PC-3 (cell line): ENCODE measurements around the gene MAD1L1. TPM values are rescaled to one million over a fixed set of nuclear protein-coding genes. Genes with fewer than 3 reads are reported as not detected.

Experiments
- ATAC-seq: fragments of 200-7000 bp; cut with Tn5 transposase; 2 replicates; pipeline ENCODE4 v1.9.1; 2020; ENCODE audit warnings: mild to moderate bottlenecking, moderate library complexity
- BruUV-seq: library from RNA; stranded (reverse); fragments of 400-500 nt; replicated peaks from 2 replicates; lab custom pipeline; 2021; lab: Mats Ljungman, UMichigan
- CTCF ChIA-PET: fragments of 300-600 bp; sonication (Branson Sonifier 250); formaldehyde crosslinking; loops from one replicate; lab custom pipeline; 2022; ENCODE audit warnings: antibody characterized with exemption; lab: Charles Lee
- POLR2A ChIA-PET: fragments of 300-600 bp; sonication (Branson Sonifier 250); formaldehyde crosslinking; loops from one replicate; lab custom pipeline; 2022; ENCODE audit warnings: antibody characterized with exemption; ENCODE audit not compliant: unreplicated experiment; lab: Charles Lee
- DNase-seq: peaks from one replicate; pipeline ENCODE4 v3.0.0-alpha.2; 2015
- H2AFZ ChIP-seq: fragments of 300-600 bp; sonication (generic); 2 replicates; pipeline ENCODE4 v1.6.0; 2016; ENCODE audit warnings: antibody characterized with exemption, low read length
- H3F3A ChIP-seq: fragments of 300-600 bp; sonication (generic); one replicate; pipeline ENCODE4 v1.6.0; 2017; ENCODE audit warnings: antibody characterized with exemption, low read length, control low read depth, mild to moderate bottlenecking; ENCODE audit not compliant: unreplicated experiment
- H3K27ac ChIP-seq: fragments of 300-600 bp; sonication (generic); 2 replicates; pipeline ENCODE4 v1.5.1; 2016; ENCODE audit warnings: mild to moderate bottlenecking, low read length
- H3K27me3 ChIP-seq: fragments of 300-600 bp; sonication (generic); 2 replicates; pipeline ENCODE4 v1.6.1; 2016; ENCODE audit warnings: low read length, mixed read lengths
- H3K36me3 ChIP-seq: fragments of 300-600 bp; sonication (generic); 2 replicates; pipeline ENCODE4 v1.6.1; 2016; ENCODE audit warnings: low read depth, mixed run types, low read length, mixed read lengths
- H3K4me1 ChIP-seq: fragments of 300-600 bp; sonication (generic); 2 replicates; pipeline ENCODE4 v1.5.1; 2016; ENCODE audit warnings: low read length; ENCODE audit not compliant: insufficient read depth
- H3K4me2 ChIP-seq: fragments of 300-600 bp; sonication (generic); 2 replicates; pipeline ENCODE4 v1.6.0; 2016; ENCODE audit warnings: low read length
- H3K4me3 ChIP-seq: fragments of 300-600 bp; sonication (generic); 2 replicates; pipeline ENCODE4 v1.5.1; 2016; ENCODE audit warnings: mild to moderate bottlenecking, low read length, mixed read lengths
- H3K79me2 ChIP-seq: fragments of 300-600 bp; sonication (generic); 2 replicates; pipeline ENCODE4 v1.6.1; 2017; ENCODE audit warnings: low read length, mixed read lengths
- H3K9ac ChIP-seq: fragments of 300-600 bp; sonication (generic); 2 replicates; pipeline ENCODE4 v1.6.0; 2016; ENCODE audit warnings: mild to moderate bottlenecking, low read length
- H3K9me2 ChIP-seq: fragments of 300-600 bp; sonication (generic); replicated peaks from 2 replicates; pipeline ENCODE4 v1.6.1; 2016; ENCODE audit warnings: mixed run types, low read length, mixed read lengths
- H3K9me3 ChIP-seq: fragments of 300-600 bp; sonication (generic); 2 replicates; pipeline ENCODE4 v1.6.1; 2016; ENCODE audit warnings: low read length, mixed read lengths
- H4K20me1 ChIP-seq: fragments of 300-600 bp; sonication (generic); 2 replicates; pipeline ENCODE4 v1.6.1; 2016; ENCODE audit warnings: low read length, mixed read lengths
- CTCF ChIP-seq: fragments of 300-600 bp; sonication (generic); conservative IDR thresholded peaks from 2 replicates; pipeline ENCODE4 v1.5.1; 2017; ENCODE audit warnings: antibody characterized with exemption, low read depth, mild to moderate bottlenecking, low read length
- EZH2 ChIP-seq: fragments of 300-600 bp; sonication (generic); IDR thresholded peaks from one replicate; pipeline ENCODE4 v1.6.1; 2017; ENCODE audit warnings: antibody characterized with exemption, mild to moderate bottlenecking, low read length; ENCODE audit not compliant: unreplicated experiment
- EZH2phosphoT487 ChIP-seq: fragments of 300-600 bp; sonication (generic); IDR thresholded peaks from 2 replicates; pipeline ENCODE4 v1.6.1; 2018; ENCODE audit warnings: mild to moderate bottlenecking, antibody characterized with exemption, low read length, borderline replicate concordance
- intact Hi-C: fragments of 100-400 bp; cut with micrococcal nuclease; formaldehyde crosslinking; loops from 2 replicates; pipeline ENCODE4 v1.9.0; 2023
- total RNA-seq: library from RNA; depleted of rRNA; stranded (reverse); fragments of >200 nt; gene quantifications from 2 replicates; pipeline ENCODE4 v1.2.3, GENCODE V29; 2014

MAD1L1 gene
- total RNA-seq, 1 experiment from 2014 or later: 88.4 TPM

- intact Hi-C loops: no loop called here
- H4K20me1 ChIP-seq: no peaks in the 10 kb centered on the region
- no peak overlapping the region for H3K4me2 ChIP-seq
- ChIA-PET CTCF (no interaction called here), POLR2A (no interaction called here)
- BruUV-seq: no TSS peak
- H3K79me2 ChIP-seq: no peaks in the 10 kb centered on the region
- no peaks in the 10 kb centered on the region for H3K27me3 ChIP-seq
- H3K9me3 ChIP-seq: no peaks in the 10 kb centered on the region
- H3K4me3 ChIP-seq: no peak overlapping the region
- H3K36me3 ChIP-seq: no peaks in the 10 kb centered on the region
- no peaks in the 10 kb centered on the region for H3K9me2 ChIP-seq
- no peak for ATAC-seq
- DNase-seq: no peak
- H3K9ac ChIP-seq: no peak overlapping the region
- H2AFZ ChIP-seq: no peak overlapping the region
- TF ChIP-seq EZH2 (no peak), EZH2phosphoT487 (no peak), CTCF (no peak)
- no peak overlapping the region for H3K27ac ChIP-seq
- H3F3A ChIP-seq: no peaks in the 10 kb centered on the region
- no peaks in the 10 kb centered on the region for H3K4me1 ChIP-seq
Observed at GRCh38 chr7:1944619-1945210, 288.0 kb downstream of the MAD1L1 start.

- POLR2A ChIA-PET: no interaction called here
- no peaks in the 10 kb centered on the region for H3K9me3 ChIP-seq
- CTCF ChIA-PET: no interaction called here
- H3K4me3 ChIP-seq: no peak overlapping the region
- H2AFZ ChIP-seq: no peak overlapping the region
- DNase-seq (no peak), ATAC-seq (no peak)
- BruUV-seq: no TSS peak
- intact Hi-C loops: no loop called here
- H3K27ac ChIP-seq: no peak overlapping the region
- no peaks in the 10 kb centered on the region for H4K20me1 ChIP-seq
- no peaks in the 10 kb centered on the region for H3K4me1 ChIP-seq
- no peaks in the 10 kb centered on the region for H3K9me2 ChIP-seq
- no peaks in the 10 kb centered on the region for H3F3A ChIP-seq
- TF ChIP-seq EZH2 (no peak), EZH2phosphoT487 (no peak), CTCF (no peak)
- H3K79me2 ChIP-seq: no peaks in the 10 kb centered on the region
- H3K36me3 ChIP-seq: no peaks in the 10 kb centered on the region
- no peak overlapping the region for H3K9ac ChIP-seq
- H3K4me2 ChIP-seq: no peak overlapping the region
- H3K27me3 ChIP-seq: no peaks in the 10 kb centered on the region
Observed at GRCh38 chr7:1943933-1944618, 288.7 kb downstream of the MAD1L1 start.

- no peaks in the 10 kb centered on the region for H3K4me1 ChIP-seq
- POLR2A ChIA-PET: no interaction called here
- H3K4me2 ChIP-seq: no peak overlapping the region
- H3K9ac ChIP-seq: no peak overlapping the region
- H3K36me3 ChIP-seq: no peaks in the 10 kb centered on the region
- H3K27ac ChIP-seq: no peak overlapping the region
- H3F3A ChIP-seq: no peaks in the 10 kb centered on the region
- no peak for ATAC-seq
- no peaks in the 10 kb centered on the region for H3K9me2 ChIP-seq
- no TSS peak for BruUV-seq
- no peak overlapping the region for H3K4me3 ChIP-seq
- H3K79me2 ChIP-seq: no peaks in the 10 kb centered on the region
- H4K20me1 ChIP-seq: no peaks in the 10 kb centered on the region
- CTCF ChIA-PET: no interaction called here
- H2AFZ ChIP-seq: no peak overlapping the region
- TF ChIP-seq EZH2 (no peak), CTCF (no peak), EZH2phosphoT487 (no peak)
- DNase-seq: no peak
- intact Hi-C loops: no loop called here
- no peaks in the 10 kb centered on the region for H3K27me3 ChIP-seq
- no peaks in the 10 kb centered on the region for H3K9me3 ChIP-seq
Observed at GRCh38 chr7:1943326-1943725, 289.4 kb downstream of the MAD1L1 start.
